ENCODE measurements around the gene GALNT17. TPM values are rescaled to one million over a fixed set of nuclear protein-coding genes. Genes with fewer than 3 reads are reported as not detected.
A peak's percentile ranks its signal among the peaks of the same experiment; 100 is the strongest.

The GALNT17 gene
- total RNA-seq, 1 donor from 2014 or later = 2.7 TPM

- Mint-ChIP-seq H3K9me3 (peaks cover 19% of the 10 kb centered on the region), H3K27ac (no peak overlapping the region), H3K36me3 (peaks cover 3% of the 10 kb centered on the region), H3K4me1 (peaks cover 11% of the 10 kb centered on the region), H3K27me3 (ENCODE audit: low read depth) (peaks cover 8% of the 10 kb centered on the region), H3K4me3 (no peak overlapping the region)
- TF ChIP-seq CTCF (IDR thresholded peaks at IDR 0.05; ENCODE audit: unreplicated experiment) = no peak
- DNase-seq (ENCODE audit: low spot score in 2 of 2, unreplicated experiment in 2 of 2) = no peak
Observed at GRCh38 chr7:71264005-71264404, 132.1 kb downstream of the GALNT17 start.

DNA sequence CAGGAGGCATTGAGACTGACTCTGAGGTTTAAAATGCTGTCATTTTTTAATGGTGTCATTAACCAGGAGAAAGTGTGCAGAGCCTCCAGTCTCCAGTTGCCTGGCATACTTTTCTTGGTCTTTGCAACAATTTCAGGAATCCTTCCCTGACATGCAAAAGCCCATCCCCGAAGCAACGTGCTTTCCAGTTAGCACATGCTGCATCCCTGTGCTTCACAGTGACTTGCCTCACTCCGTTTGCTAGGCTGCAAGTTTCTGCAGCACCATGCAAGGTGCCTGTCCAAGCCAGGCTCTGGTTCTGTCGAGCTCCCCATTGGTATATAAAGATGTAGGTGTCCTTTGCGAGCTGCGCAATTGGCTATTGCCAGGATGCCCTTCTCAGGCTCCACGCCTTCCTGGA lies 135.0 kb downstream of the GALNT17 start:
- no peak for TF ChIP-seq CTCF (IDR thresholded peaks at IDR 0.05; ENCODE audit: unreplicated experiment)
- H3K27me3 Mint-ChIP-seq (ENCODE audit: low read depth) = peaks cover 2% of the 10 kb centered on the region
- H3K27ac Mint-ChIP-seq = no peak overlapping the region
- DNase-seq (ENCODE audit: low spot score in 2 of 2, unreplicated experiment in 2 of 2) = no peak
- peaks cover 3% of the 10 kb centered on the region for H3K36me3 Mint-ChIP-seq
- no peak overlapping the region for H3K4me3 Mint-ChIP-seq
- peaks cover 32% of the 10 kb centered on the region for H3K4me1 Mint-ChIP-seq
- H3K9me3 Mint-ChIP-seq = peaks cover 19% of the 10 kb centered on the region

DNA sequence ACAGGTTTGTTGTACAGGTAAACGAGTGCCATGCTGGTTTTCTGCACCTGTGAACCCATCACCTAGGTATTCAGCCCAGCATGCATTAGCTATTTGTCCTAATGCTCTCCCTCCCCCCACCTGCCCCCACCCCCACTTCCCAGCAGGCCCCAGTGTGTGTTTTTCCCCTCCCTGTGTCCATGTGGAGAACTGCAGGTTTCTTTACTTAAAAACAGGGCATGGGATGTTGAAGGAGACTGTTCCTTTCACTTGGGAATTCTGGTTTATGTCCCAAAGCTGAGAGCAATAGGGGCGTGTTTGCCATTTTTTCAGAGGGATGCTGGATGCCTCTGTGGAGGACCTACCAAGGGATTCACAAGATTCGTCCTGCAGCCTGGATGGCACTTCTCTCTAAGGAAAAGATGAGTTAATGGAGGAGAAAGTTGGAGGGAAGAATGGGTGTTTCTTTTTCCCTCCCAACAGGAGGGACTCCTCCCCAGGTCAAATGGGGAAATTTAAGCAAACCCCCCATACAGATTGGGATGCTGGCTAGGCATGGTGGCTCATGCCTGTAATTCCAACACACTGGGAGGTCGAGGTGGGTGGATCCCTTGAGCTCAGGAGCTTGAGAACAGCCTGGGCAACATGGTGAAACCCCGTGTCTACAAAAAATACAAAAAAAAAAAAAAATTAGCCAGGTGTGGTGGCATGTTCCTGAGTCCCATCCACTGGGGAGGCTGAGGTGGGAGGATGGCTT lies 136.0 kb downstream of the GALNT17 start:
- peaks cover 2% of the 10 kb centered on the region for H3K27me3 Mint-ChIP-seq (ENCODE audit: low read depth)
- H3K9me3 Mint-ChIP-seq = peaks cover 19% of the 10 kb centered on the region
- H3K4me3 Mint-ChIP-seq = no peak overlapping the region
- peak; percentile 23 for TF ChIP-seq CTCF (IDR thresholded peaks at IDR 0.05; ENCODE audit: unreplicated experiment)
- H3K27ac Mint-ChIP-seq = no peak overlapping the region
- DNase-seq (ENCODE audit: low spot score in 2 of 2, unreplicated experiment in 2 of 2) = no peak
- H3K36me3 Mint-ChIP-seq = peaks cover 3% of the 10 kb centered on the region
- peaks cover 41% of the 10 kb centered on the region for H3K4me1 Mint-ChIP-seq

DNA sequence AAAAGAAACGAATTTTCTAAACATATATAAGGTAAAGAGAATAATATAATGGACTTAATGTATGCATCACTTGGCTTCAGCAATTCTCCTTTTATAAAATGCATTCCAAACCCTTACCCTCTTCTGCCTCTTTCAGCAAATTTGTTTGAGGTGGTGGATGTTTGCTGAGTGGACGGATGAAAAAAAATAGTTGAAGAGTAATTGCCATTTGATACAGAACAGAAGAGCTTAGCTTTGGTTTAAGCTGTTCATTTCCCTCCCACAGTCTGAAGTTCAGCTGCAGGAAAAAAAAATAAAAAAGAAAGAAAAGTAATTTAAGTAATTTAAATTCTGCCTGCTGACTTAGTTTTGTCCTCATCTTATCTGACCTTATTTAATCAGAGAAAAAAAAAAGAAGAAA lies 138.6 kb downstream of the GALNT17 start:
- peaks cover 52% of the 10 kb centered on the region for H3K4me1 Mint-ChIP-seq
- H3K4me3 Mint-ChIP-seq = no peak overlapping the region
- peaks cover 2% of the 10 kb centered on the region for H3K27me3 Mint-ChIP-seq (ENCODE audit: low read depth)
- TF ChIP-seq CTCF (IDR thresholded peaks at IDR 0.05; ENCODE audit: unreplicated experiment) = no peak
- no peak overlapping the region for H3K27ac Mint-ChIP-seq
- peaks cover under 1% of the 10 kb centered on the region for H3K36me3 Mint-ChIP-seq
- no peak for DNase-seq (ENCODE audit: low spot score in 2 of 2, unreplicated experiment in 2 of 2)
- H3K9me3 Mint-ChIP-seq = peaks cover 5% of the 10 kb centered on the region

- Mint-ChIP-seq H3K27me3 (ENCODE audit: low read depth) (peaks cover 2% of the 10 kb centered on the region), H3K4me3 (no peak overlapping the region), H3K9me3 (peaks cover 1% of the 10 kb centered on the region), H3K27ac (no peak overlapping the region), H3K36me3 (no peaks in the 10 kb centered on the region), H3K4me1 (peaks cover 52% of the 10 kb centered on the region)
- no peak for TF ChIP-seq CTCF (IDR thresholded peaks at IDR 0.05; ENCODE audit: unreplicated experiment)
- DNase-seq (ENCODE audit: low spot score in 2 of 2, unreplicated experiment in 2 of 2) = no peak
Observed at GRCh38 chr7:71271203-71271602, 139.3 kb downstream of the GALNT17 start.
